Right lobe of liver (tissue), 6 donors: ENCODE data around the gene UTP18. TPM values are rescaled to one million over a fixed set of nuclear protein-coding genes. Genes with fewer than 3 reads are reported as not detected.

Experiments used
- ATAC-seq, 4 donors: fragments of 200-7000 bp; cut with Tn5 transposase; one replicate each; pipeline ENCODE4 v1.9.1; 2020; ENCODE audit warnings: mild to moderate bottlenecking in 4 of 4, moderate library complexity in 4 of 4
- DNase-seq, 3 donors: peaks; one replicate each; pipeline ENCODE4 v3.0.0-alpha.2; 2020
- H3K27ac ChIP-seq, 3 donors: fragments of 200-600 bp; one replicate each; pipeline ENCODE4 v1.8.0; 2022
- H3K27me3 ChIP-seq, 2 donors: fragments of 200-600 bp; one replicate each; pipeline ENCODE4 v1.8.0; 2022
- H3K36me3 ChIP-seq, 4 donors: fragments of 200-600 bp; sonication (generic) in 1 of 4; one replicate each; pipeline versions ENCODE4 v1.5.1 to v1.8.0; 2017 to 2022; ENCODE audit warnings: control low read depth in 1 of 4
- H3K4me1 ChIP-seq, 4 donors: fragments of 200-600 bp; sonication (generic) in 1 of 4; one replicate each; pipeline versions ENCODE4 v1.5.1 to v1.8.0; 2017 to 2022; ENCODE audit warnings: control low read depth in 1 of 4
- H3K4me3 ChIP-seq, 3 donors: fragments of 200-600 bp; one replicate each; pipeline ENCODE4 v1.8.0; 2022
- H3K9me3 ChIP-seq, 4 donors: fragments of 200-600 bp; sonication (generic) in 1 of 4; one replicate each; pipeline versions ENCODE4 v1.5.1 to v1.8.0; 2017 to 2022; ENCODE audit warnings: control low read depth in 1 of 4
- CTCF ChIP-seq, 4 donors: fragments of 200-600 bp in 3 of 4; fragments of 450-650 bp in 1 of 4; IDR thresholded peaks; one replicate each; pipeline versions ENCODE4 v1.5.1 to v1.8.0; 2016 to 2022; ENCODE audit warnings: antibody characterized with exemption in 4 of 4, mild to moderate bottlenecking in 2 of 4
- POLR2A ChIP-seq: fragments of 450-650 bp; IDR thresholded peaks from one replicate; pipeline ENCODE4 v1.6.1; 2017; ENCODE audit warnings: antibody characterized with exemption, mild to moderate bottlenecking
- WGBS: methylation state at CpG from one replicate; pipeline ENCODE4 v1.1.6; 2018; ENCODE audit warnings: low coverage, low lambda C conversion rate; ENCODE audit not compliant: insufficient coverage; ENCODE audit errors: missing lambda C conversion rate; 5-methylcytosine and 5-hydroxymethylcytosine counted together
- intact Hi-C, 2 donors: fragments of 100-400 bp; cut with DNase I; formaldehyde crosslinking; loops; one replicate each; pipeline versions ENCODE4 v1.11.2 to v1.14.1; 2022
- total RNA-seq, 6 experiments: library from RNA; depleted of rRNA in 2 of 6; stranded (reverse); fragments of >200 nt in 2 of 6; fragmentation: NEBNext Ultra II Directional in 3 of 6; extraction: Animal tissue kit (Norgen Biotek cat#: 25700) in 3 of 6; gene quantifications; one replicate each; pipeline versions ENCODE4 v1.1.0 to v1.2.4, GENCODE V29; 2016 to 2023
- donor health status: DM: no; HTN: yes; CAD: no.
- donor health status: DM: no; HTN: no; CAD: no.
- donor health status: DM: no; HTN: no; CAD: no.
- donor health status: DM: no; HTN: yes; CAD: no.
- donor health status: DM: no; HTN: yes; CAD: no.

The UTP18 gene
- total RNA-seq, 6 experiments from 2014 or later: 12.0 to 15.3 (median 13.7) TPM

- H3K4me3 ChIP-seq: no peak overlapping the region
- intact Hi-C loops: no loop called here
- H3K36me3 ChIP-seq: no peaks in the 10 kb centered on the region
- ATAC-seq (peak in 2 of 4 donors; percentile 38 to 52), DNase-seq (no peak)
- H3K27ac ChIP-seq: no peak overlapping the region
- H3K9me3 ChIP-seq: no peaks in the 10 kb centered on the region
- no peak for TF ChIP-seq CTCF (IDR thresholded peaks at IDR 0.05)
- TF ChIP-seq POLR2A: no peak
- H3K4me1 ChIP-seq: peaks cover 0 to 8% (median 4%) of the 10 kb centered on the region in 4 donors
- 24% methylated on average over 4 of the region's 4 CpGs for WGBS
- no peaks in the 10 kb centered on the region for H3K27me3 ChIP-seq
Observed at GRCh38 chr17:51244041-51244440, 16.3 kb upstream of the UTP18 start.

- Histone ChIP-seq H3K36me3 (no peaks in the 10 kb centered on the region), H3K27ac (no peak overlapping the region), H3K9me3 (no peaks in the 10 kb centered on the region), H3K4me3 (no peak overlapping the region), H3K4me1 (peaks cover 0 to 8% (median 4%) of the 10 kb centered on the region in 4 donors), H3K27me3 (no peaks in the 10 kb centered on the region)
- intact Hi-C loops: no loop called here
- no peak for DNase-seq
- ATAC-seq: no peak
- 82% methylated on average over 1 of the region's 1 CpG for WGBS
- TF ChIP-seq POLR2A: no peak
- no peak for TF ChIP-seq CTCF (IDR thresholded peaks at IDR 0.05)
Observed at GRCh38 chr17:51245535-51245934, 14.8 kb upstream of the UTP18 start.

GRCh38 chr17:51250314-51250840, 10.0 kb upstream of the UTP18 start:
- Histone ChIP-seq H3K4me3 (no peak overlapping the region), H3K27ac (no peak overlapping the region), H3K9me3 (no peaks in the 10 kb centered on the region), H3K27me3 (no peaks in the 10 kb centered on the region), H3K4me1 (peaks cover 0 to 9% (median 4%) of the 10 kb centered on the region in 4 donors), H3K36me3 (peaks cover 0 to 5% (median 0%) of the 10 kb centered on the region in 4 donors)
- no peak for ATAC-seq
- intact Hi-C loops: no loop called here
- TF ChIP-seq POLR2A (no peak), CTCF (IDR thresholded peaks at IDR 0.05) (no peak)
- no peak for DNase-seq
- 84% methylated on average over 3 of the region's 3 CpGs for WGBS

GRCh38 chr17:51251010-51251409, 9.3 kb upstream of the UTP18 start:
- Histone ChIP-seq H3K4me3 (no peak overlapping the region), H3K27ac (no peak overlapping the region), H3K36me3 (peaks cover 0 to 5% (median 0%) of the 10 kb centered on the region in 4 donors), H3K4me1 (peaks cover 0 to 13% (median 5%) of the 10 kb centered on the region in 4 donors), H3K9me3 (no peaks in the 10 kb centered on the region), H3K27me3 (no peaks in the 10 kb centered on the region)
- no peak for ATAC-seq
- DNase-seq: no peak
- TF ChIP-seq POLR2A (no peak), CTCF (IDR thresholded peaks at IDR 0.05) (no peak)
- intact Hi-C loops: no loop called here

GRCh38 chr17:51255673-51256072, 4.7 kb upstream of the UTP18 start:
- intact Hi-C loops: no loop called here
- ATAC-seq: peak; percentile 22 to 44 (median 29)
- 27% methylated on average over 6 of the region's 6 CpGs for WGBS
- no peaks in the 10 kb centered on the region for H3K27me3 ChIP-seq
- peaks cover 0 to 5% (median 0%) of the 10 kb centered on the region in 4 donors for H3K36me3 ChIP-seq
- no peak for TF ChIP-seq POLR2A
- TF ChIP-seq CTCF (IDR thresholded peaks at IDR 0.05): no peak
- peak overlapping the region in 2 of 3 donors; percentile 9 to 70 for H3K27ac ChIP-seq
- no peak for DNase-seq
- peaks cover 0 to 41% (median 19%) of the 10 kb centered on the region in 4 donors for H3K4me1 ChIP-seq
- no peaks in the 10 kb centered on the region for H3K9me3 ChIP-seq
- peak overlapping the region; percentile 15 to 40 (median 29) for H3K4me3 ChIP-seq
